GM10266 (cell line): ENCODE measurements around the gene SLC19A1.

Experiments
- DNase-seq: peaks from one replicate; pipeline ENCODE4 v3.0.0; 2012; ENCODE audit errors: extremely low spot score
- TF ChIP-seq, protein P1 (sequence below): IDR thresholded peaks from 2 replicates; pipeline ENCODE4 v1.5.1; 2012; ENCODE audit warnings: mild to moderate bottlenecking, low read depth; ENCODE audit not compliant: control insufficient read depth, insufficient read depth; ENCODE audit errors: missing control alignments

Gene SLC19A1

DNA sequence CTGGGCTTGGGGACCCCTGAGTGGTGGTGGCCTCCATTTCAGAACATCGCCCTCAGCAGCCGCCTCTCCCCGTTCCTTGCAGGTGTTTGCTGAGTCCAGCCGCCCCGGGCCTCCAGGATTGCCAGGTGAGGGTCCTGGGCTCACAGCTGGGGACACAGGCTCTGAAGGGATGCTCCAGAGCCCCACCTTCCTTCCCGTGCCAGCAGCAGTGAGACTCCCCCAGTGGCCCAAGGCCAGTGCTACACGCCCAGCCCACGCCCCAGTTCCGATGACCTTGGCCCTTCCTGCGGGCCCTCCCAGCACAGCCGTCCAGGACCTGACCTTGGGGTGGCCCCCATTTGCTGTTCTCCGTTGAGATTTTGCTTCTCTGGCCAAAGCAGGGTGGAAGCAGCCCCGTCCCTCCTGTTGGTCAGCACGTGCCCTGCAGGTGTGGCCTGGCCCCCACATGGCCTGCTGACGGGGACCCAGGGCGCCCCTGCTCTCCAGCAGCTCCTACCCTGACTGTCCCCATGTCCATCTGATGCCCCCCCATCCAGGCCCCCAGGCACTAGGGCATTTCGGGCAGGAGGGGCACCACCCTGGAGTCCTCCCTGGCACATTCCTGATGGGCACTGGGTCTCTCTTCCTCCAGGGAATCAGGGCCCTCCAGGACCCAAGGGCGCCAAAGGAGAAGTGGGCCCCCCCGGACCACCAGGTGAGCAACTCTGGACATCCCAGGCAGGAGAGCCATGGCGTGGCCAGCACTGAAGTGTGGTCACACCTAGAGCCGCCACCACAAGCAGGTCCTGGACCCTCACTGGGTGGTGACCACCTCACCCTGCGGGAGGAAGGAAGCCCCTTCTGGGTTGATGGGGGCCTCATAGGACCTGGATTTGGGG, 45.0 kb downstream of the SLC19A1 start:
- TF ChIP-seq, protein P1, sequence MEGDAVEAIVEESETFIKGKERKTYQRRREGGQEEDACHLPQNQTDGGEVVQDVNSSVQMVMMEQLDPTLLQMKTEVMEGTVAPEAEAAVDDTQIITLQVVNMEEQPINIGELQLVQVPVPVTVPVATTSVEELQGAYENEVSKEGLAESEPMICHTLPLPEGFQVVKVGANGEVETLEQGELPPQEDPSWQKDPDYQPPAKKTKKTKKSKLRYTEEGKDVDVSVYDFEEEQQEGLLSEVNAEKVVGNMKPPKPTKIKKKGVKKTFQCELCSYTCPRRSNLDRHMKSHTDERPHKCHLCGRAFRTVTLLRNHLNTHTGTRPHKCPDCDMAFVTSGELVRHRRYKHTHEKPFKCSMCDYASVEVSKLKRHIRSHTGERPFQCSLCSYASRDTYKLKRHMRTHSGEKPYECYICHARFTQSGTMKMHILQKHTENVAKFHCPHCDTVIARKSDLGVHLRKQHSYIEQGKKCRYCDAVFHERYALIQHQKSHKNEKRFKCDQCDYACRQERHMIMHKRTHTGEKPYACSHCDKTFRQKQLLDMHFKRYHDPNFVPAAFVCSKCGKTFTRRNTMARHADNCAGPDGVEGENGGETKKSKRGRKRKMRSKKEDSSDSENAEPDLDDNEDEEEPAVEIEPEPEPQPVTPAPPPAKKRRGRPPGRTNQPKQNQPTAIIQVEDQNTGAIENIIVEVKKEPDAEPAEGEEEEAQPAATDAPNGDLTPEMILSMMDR: no peak
- DNase-seq: no peak

DNA sequence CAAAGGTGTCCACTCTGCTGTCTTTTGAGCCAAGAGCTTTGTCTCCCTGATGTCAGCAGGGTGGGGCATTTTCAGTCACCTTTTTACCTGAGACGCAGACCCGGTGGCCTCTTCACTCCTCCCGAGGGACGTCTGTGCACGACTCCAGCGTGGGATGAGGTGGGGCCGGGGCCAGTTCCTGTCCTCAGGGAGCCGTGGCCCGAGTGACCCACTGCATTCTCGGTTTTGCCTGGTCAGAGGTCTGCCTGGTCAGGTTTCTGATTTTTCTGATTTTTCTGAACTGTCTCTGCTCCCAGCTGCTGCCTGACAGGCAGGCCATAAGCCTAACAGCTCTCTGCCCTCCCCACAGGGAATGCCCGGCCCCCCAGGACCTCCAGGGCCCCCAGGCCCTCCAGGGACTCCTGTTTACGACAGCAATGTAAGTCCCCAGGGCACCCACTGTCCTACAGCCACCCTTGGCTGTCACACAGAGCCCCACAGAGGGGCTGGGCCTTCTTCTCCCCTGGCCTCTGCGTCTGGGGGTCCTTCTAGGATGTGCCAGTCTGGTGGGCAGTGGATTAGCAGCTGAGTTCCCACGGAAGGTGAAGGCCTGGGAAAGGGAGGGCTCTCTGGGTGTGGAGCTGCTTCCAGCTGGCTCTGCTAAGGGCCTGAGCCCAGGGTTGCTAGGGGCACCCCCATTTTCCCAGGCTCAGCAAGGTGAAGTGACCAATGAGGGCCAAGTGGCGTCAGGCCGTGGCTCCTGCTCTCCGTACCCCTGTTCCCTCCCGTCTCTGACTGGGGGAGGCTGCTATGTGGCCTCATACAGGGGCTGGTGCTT, 45.9 kb downstream of the SLC19A1 start:
- TF ChIP-seq, protein P1: no peak

DNA sequence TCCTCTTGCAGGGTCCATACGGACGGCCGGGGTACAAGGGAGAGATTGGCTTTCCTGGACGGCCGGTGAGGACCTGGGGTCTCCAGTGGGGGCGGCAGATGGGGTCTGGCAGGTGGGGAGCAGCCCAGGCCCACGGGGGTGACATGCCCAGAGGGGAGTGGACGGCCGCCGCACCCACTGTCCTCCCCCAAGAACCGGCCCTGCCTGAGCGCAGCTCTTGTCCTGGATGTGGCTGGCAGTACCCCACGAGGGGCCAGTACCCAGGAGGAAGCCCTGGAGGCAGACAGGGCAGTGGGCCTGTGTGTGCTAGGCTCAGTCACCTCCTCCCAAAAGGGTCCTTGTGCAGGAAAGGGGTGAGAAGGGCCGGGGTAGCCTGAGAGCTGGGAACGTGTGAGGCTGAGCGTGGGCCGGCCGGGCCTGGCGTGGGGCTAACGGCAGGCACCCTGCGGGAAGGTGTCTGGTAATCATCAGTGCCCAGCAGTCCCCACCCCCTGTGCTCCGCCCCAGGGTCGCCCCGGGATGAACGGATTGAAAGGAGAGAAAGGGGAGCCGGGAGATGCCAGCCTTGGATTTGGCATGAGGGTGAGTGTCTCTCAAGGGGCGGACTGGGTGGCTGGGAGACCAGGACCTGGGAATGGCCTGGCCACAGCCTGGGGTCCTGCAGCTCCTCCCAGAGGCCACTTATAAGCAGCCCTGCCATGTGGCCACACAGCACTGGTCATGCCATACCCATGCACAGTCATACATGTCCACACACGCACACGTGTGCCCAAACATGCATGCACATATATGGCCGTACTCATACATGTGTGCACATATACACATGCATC, 47.2 kb downstream of the SLC19A1 start:
- no peak for DNase-seq
- TF ChIP-seq, protein P1: no peak

More for the DNA sequence above, 45.9 kb downstream of the SLC19A1 start:
- no peak for DNase-seq

DNA sequence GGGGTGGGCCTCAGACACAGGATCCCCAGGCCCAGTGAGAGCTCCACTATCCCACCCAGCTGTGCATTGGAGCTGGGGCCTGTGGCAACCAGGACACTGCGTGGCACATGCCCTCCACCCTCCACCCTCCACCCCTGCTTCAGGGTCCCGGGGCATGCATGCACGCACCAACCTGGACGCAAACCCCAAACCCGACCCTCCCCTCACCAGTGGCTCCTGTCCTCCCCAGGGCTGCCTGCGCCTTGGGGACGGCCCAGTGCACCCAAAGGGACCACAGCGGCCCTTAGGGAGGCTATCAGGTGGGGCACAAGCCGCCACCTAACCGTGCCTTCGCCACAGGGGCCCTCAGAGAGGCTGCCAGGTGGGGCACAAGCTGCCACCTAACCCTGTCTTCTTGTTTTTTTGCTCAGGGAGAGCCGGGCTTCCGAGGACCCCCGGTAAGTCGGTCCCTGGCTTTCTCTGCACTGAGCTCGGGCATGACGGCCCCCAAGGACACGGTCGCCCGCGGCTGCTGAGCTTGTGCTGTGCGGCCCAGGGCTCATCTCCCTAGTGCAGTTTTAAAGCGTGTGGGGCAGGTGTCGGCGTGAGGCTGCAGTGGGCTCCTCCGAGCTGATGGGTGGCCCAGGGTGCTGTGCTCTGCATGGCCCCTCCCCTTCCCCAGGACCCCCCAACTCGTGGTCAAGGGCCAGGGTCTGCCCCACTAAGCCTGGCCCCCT, 47.9 kb downstream of the SLC19A1 start:
- no peak for DNase-seq
- TF ChIP-seq, protein P1: no peak

DNA sequence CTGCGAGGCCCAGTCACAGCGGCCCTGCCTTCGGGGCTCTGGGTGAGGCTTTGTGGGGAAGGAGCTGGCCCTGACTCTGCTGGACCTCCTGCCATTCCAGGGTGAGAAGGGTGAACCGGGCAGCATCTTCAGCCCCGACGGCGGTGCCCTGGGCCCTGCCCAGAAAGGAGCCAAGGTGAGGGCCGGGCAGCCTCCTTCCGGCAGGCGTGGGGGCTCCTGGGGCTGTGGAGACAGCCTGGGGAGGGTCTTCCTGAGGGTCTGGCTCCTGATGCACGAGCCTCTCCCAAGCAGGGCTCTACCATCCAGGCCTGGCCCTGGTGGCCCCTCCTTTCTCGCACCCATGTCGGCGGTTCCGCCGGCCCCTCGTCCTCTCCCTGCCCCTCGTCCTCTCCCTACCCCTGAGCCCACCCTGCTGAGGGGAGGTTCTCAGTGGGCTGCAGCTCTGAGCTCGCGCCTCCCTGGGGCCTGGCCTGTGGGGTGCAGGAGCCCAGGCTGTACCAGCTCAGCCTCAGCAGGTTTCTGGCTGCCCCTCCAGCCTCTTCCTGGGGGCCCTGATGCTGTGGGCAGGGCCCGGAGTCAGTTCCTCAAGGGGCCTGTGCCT, 48.7 kb downstream of the SLC19A1 start:
- no peak for DNase-seq
- TF ChIP-seq, protein P1: no peak

DNA sequence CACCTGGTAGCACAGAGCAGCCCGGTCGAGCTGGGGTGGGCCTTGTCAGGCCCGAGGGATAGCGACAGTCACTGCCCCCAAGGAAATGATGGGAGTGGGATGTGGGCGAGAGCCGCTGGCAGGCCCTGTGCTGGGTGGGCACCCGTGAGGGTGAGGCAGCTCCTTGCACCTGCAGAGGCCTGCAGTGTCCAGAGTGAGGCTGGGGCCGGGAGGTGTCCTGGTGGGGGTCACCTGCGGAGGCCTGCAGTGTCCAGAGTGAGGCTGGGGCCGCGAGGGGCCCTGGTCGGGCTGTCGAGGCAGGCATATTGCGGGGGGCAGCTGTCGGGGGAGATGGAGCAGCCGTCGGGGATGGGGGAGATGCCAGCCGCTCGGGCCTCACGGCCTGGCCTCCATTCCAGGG, 49.5 kb downstream of the SLC19A1 start:
- DNase-seq: no peak
- TF ChIP-seq, protein P1: no peak
